Jurkat, Clone E6-1 (cell line): Measurements from ENCODE around the gene RIGI.
"Not testable (repeated sequence)": the region's sequence is repeated elsewhere in the genome, so short reads cannot be mapped to it uniquely, and the experiment has no call there.

Experiments
- DNase-seq: peaks from one replicate; pipeline ENCODE4 v3.0.0-alpha.2; 2011; ENCODE audit warnings: low read depth, low spot score
- H3K4me3 ChIP-seq: 2 replicates; pipeline ENCODE4 v1.5.1; 2011; ENCODE audit warnings: mild to moderate bottlenecking, low read length, control low read depth, moderate library complexity

The RIGI gene

GRCh38 chr9:32543047-32543446, 17.1 kb upstream of the RIGI start:
- no peak overlapping the region for H3K4me3 ChIP-seq
- DNase-seq, result no peak

- H3K4me3 ChIP-seq, result no peak overlapping the region
- no peak for DNase-seq
These were observed 7.8 kb upstream of the RIGI start for GRCh38 chr9:32533816-32534215.

- no peak overlapping the region for H3K4me3 ChIP-seq
- no peak for DNase-seq
These were observed 7.3 kb upstream of the RIGI start for GRCh38 chr9:32533336-32533735.

GRCh38 chr9:32526707-32527048, 682 bp upstream of the RIGI start:
- DNase-seq, result no peak
- peak overlapping the region; percentile 81 for H3K4me3 ChIP-seq

- DNase-seq, result no peak
- H3K4me3 ChIP-seq, result peak overlapping the region; percentile 81
These were observed 326 bp downstream of the RIGI start for GRCh38 chr9:32525709-32526030.

- H3K4me3 ChIP-seq, result peak overlapping the region; percentile 81
- no peak for DNase-seq
These were observed 896 bp downstream of the RIGI start for GRCh38 chr9:32524892-32525708.

GRCh38 chr9:32524558-32524891, 1.5 kb downstream of the RIGI start:
- H3K4me3 ChIP-seq, DNase-seq: not testable (repeated sequence)

- no peak for DNase-seq
- H3K4me3 ChIP-seq, result no peak overlapping the region
These were observed 2.1 kb downstream of the RIGI start for GRCh38 chr9:32523910-32524309.

GRCh38 chr9:32518276-32518675, 7.7 kb downstream of the RIGI start:
- no peak overlapping the region for H3K4me3 ChIP-seq
- DNase-seq, result no peak

- no peak for DNase-seq
- H3K4me3 ChIP-seq, result no peak overlapping the region
These were observed 9.8 kb downstream of the RIGI start for GRCh38 chr9:32516241-32516640.

- no peak overlapping the region for H3K4me3 ChIP-seq
- DNase-seq, result no peak
These were observed 17.3 kb downstream of the RIGI start for GRCh38 chr9:32508728-32509127.

GRCh38 chr9:32503008-32503407, 23.0 kb downstream of the RIGI start:
- no peak for DNase-seq
- no peak overlapping the region for H3K4me3 ChIP-seq

GRCh38 chr9:32502464-32502863, 23.5 kb downstream of the RIGI start:
- DNase-seq, result no peak
- no peak overlapping the region for H3K4me3 ChIP-seq

GRCh38 chr9:32501868-32502267, 24.1 kb downstream of the RIGI start:
- DNase-seq, result no peak

GRCh38 chr9:32500768-32501167, 25.2 kb downstream of the RIGI start:
- H3K4me3 ChIP-seq, result no peak overlapping the region
- DNase-seq, result no peak

More at GRCh38 chr9:32501868-32502267, 24.1 kb downstream of the RIGI start:
- H3K4me3 ChIP-seq, result no peak overlapping the region

- no peak overlapping the region for H3K4me3 ChIP-seq
- DNase-seq, result no peak
These were observed 28.1 kb downstream of the RIGI start for GRCh38 chr9:32497921-32498320.

- no peak for DNase-seq
- no peak overlapping the region for H3K4me3 ChIP-seq
These were observed 35.4 kb downstream of the RIGI start for GRCh38 chr9:32490601-32491000.

GRCh38 chr9:32487981-32488380, 38.0 kb downstream of the RIGI start:
- DNase-seq, result no peak
- H3K4me3 ChIP-seq, result no peak overlapping the region

- no peak overlapping the region for H3K4me3 ChIP-seq
- no peak for DNase-seq
These were observed 39.0 kb downstream of the RIGI start for GRCh38 chr9:32486839-32487562.

GRCh38 chr9:32483343-32483742, 42.7 kb downstream of the RIGI start:
- no peak for DNase-seq
- H3K4me3 ChIP-seq, result no peak overlapping the region
